Neural cell (in vitro differentiated cells): ENCODE data around the gene LAMA5.

Experiments
- CTCF ChIP-seq: fragments of 450-650 bp; IDR thresholded peaks from 2 replicates; pipeline ENCODE4 v1.5.1; 2014; ENCODE audit warnings: antibody characterized with exemption, mild to moderate bottlenecking, moderate library complexity; ENCODE audit not compliant: poor library complexity, severe bottlenecking
- MXI1 ChIP-seq: fragments of 450-650 bp; conservative IDR thresholded peaks from 2 replicates; pipeline ENCODE4 v1.6.1; 2014; ENCODE audit warnings: antibody characterized with exemption, mild to moderate bottlenecking; ENCODE audit not compliant: poor library complexity, severe bottlenecking
- POLR2AphosphoS5 ChIP-seq: IDR thresholded peaks from 2 replicates; pipeline ENCODE4 v1.6.1; 2012
- RAD21 ChIP-seq: fragments of 450-650 bp; conservative IDR thresholded peaks from 2 replicates; pipeline ENCODE4 v1.6.1; 2014; ENCODE audit warnings: antibody characterized with exemption, mild to moderate bottlenecking, moderate library complexity
- REST ChIP-seq: IDR thresholded peaks from 2 replicates; pipeline ENCODE4 v1.6.1; 2012; ENCODE audit warnings: borderline replicate concordance

DNA sequence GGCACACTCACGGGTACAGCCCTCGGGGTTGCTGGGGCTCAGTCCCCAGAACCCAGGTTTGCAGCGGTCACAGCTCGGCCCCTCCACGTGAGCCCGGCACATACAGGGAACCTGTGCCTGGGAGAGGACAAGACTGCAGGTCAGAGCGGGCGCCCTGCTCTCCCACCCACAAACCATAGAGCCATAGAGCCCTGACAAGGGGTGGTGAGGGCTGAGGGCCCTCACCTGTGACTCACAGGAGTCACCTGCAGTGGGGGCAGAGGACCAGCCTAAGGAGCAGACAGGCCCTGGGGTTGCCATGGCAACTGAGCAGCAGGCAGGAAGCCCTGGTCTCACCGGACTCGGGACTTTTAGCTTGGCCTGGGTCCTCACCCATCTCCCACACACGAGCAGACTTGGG is 30.8 kb downstream of the LAMA5 start:
- TF ChIP-seq CTCF (no peak), MXI1 (no peak), REST (no peak), POLR2AphosphoS5 (no peak), RAD21 (no peak)
